Urinary bladder (tissue), 4 donors: ENCODE data around the gene RPUSD1. TPM values are rescaled to one million over a fixed set of nuclear protein-coding genes. Genes with fewer than 3 reads are reported as not detected.

Experiments
- DNase-seq: peaks from one replicate; pipeline ENCODE4 v3.0.0-alpha.2; 2015; ENCODE audit errors: extremely low spot score
- H3K27ac ChIP-seq: one replicate; pipeline ENCODE4 v1.5.1; 2013; ENCODE audit warnings: low read depth, mild to moderate bottlenecking, moderate library complexity
- H3K36me3 ChIP-seq: one replicate; pipeline ENCODE4 v1.6.1; 2013; ENCODE audit warnings: mild to moderate bottlenecking, moderate library complexity; ENCODE audit not compliant: insufficient read depth
- H3K4me1 ChIP-seq: one replicate; pipeline ENCODE4 v1.6.1; 2013; ENCODE audit warnings: mild to moderate bottlenecking, moderate library complexity; ENCODE audit not compliant: insufficient read depth
- H3K4me3 ChIP-seq: one replicate; pipeline ENCODE4 v1.5.1; 2013; ENCODE audit warnings: low read depth, low read length
- WGBS: extraction: QIAGEN DNeasy Blood & Tissue Kit; methylation state at CpG from one replicate; pipeline ENCODE4 v1.1.7; 2013; 5-methylcytosine and 5-hydroxymethylcytosine counted together
- polyA plus RNA-seq: library from polyadenylated mRNA; stranded (reverse); fragments of 200-250 nt; gene quantifications from one replicate; pipeline ENCODE4 v1.2.3, GENCODE V29; 2013
- total RNA-seq: library from RNA; depleted of rRNA; stranded (reverse); fragments of >200 nt; gene quantifications from one replicate; pipeline ENCODE4 v1.2.3, GENCODE V29; 2014
- donor health status: healthy with polysubstance abuse.
- donor health status: healthy.

Gene RPUSD1
- total and polyA plus RNA-seq, 2 donors: 8.1 to 21.6 TPM

- no peak for DNase-seq
- Histone ChIP-seq H3K36me3 (no peaks in the 10 kb centered on the region), H3K4me1 (no peaks in the 10 kb centered on the region), H3K4me3 (no peak overlapping the region), H3K27ac (no peak overlapping the region)
- WGBS: 56% methylated on average over 22 of the region's 22 CpGs
Measured at GRCh38 chr16:813916-814412, 25.8 kb upstream of the RPUSD1 start.

GRCh38 chr16:813204-813915 lies 25.2 kb upstream of the RPUSD1 start:
- H3K4me1 ChIP-seq: no peaks in the 10 kb centered on the region
- H3K27ac ChIP-seq: no peak overlapping the region
- no peak for DNase-seq
- no peak overlapping the region for H3K4me3 ChIP-seq
- WGBS: 10% methylated on average over 67 of the region's 67 CpGs
- H3K36me3 ChIP-seq: no peaks in the 10 kb centered on the region

GRCh38 chr16:808085-808386 lies 19.9 kb upstream of the RPUSD1 start:
- no peaks in the 10 kb centered on the region for H3K36me3 ChIP-seq
- peak overlapping the region; percentile 68 for H3K4me3 ChIP-seq
- no peak overlapping the region for H3K27ac ChIP-seq
- DNase-seq: no peak
- WGBS: 25% methylated on average over 19 of the region's 19 CpGs
- no peaks in the 10 kb centered on the region for H3K4me1 ChIP-seq

- H3K27ac ChIP-seq: peak overlapping the region; percentile 74
- DNase-seq: peak; percentile 67
- H3K4me1 ChIP-seq: no peaks in the 10 kb centered on the region
- H3K36me3 ChIP-seq: no peaks in the 10 kb centered on the region
- WGBS: 12% methylated on average over 80 of the region's 80 CpGs
- peak overlapping the region; percentile 68 for H3K4me3 ChIP-seq
Measured at GRCh38 chr16:807347-808084, 19.3 kb upstream of the RPUSD1 start.

DNA sequence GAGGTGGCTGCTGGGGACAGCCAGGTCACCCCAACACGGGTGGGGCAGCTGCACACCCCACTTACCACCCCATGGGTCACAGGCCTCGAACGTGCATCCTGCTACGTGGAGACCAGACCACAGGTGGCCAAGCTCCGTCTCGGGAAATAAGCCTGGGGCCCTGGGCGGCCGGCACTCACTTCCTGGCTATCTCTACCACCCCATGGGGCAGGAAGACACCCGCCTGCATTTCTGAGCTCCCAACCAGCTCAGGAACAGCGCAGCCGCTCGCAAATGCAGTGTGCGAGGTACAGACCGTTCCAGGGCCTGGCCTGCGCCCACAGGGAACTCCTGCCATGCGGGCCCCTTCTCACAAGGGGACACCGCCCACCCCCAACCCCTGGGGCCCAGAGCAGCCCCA lies 17.3 kb upstream of the RPUSD1 start:
- WGBS: 76% methylated on average over 17 of the region's 17 CpGs
- no peaks in the 10 kb centered on the region for H3K36me3 ChIP-seq
- H3K27ac ChIP-seq: no peak overlapping the region
- no peak for DNase-seq
- H3K4me3 ChIP-seq: no peak overlapping the region
- H3K4me1 ChIP-seq: no peaks in the 10 kb centered on the region

DNA sequence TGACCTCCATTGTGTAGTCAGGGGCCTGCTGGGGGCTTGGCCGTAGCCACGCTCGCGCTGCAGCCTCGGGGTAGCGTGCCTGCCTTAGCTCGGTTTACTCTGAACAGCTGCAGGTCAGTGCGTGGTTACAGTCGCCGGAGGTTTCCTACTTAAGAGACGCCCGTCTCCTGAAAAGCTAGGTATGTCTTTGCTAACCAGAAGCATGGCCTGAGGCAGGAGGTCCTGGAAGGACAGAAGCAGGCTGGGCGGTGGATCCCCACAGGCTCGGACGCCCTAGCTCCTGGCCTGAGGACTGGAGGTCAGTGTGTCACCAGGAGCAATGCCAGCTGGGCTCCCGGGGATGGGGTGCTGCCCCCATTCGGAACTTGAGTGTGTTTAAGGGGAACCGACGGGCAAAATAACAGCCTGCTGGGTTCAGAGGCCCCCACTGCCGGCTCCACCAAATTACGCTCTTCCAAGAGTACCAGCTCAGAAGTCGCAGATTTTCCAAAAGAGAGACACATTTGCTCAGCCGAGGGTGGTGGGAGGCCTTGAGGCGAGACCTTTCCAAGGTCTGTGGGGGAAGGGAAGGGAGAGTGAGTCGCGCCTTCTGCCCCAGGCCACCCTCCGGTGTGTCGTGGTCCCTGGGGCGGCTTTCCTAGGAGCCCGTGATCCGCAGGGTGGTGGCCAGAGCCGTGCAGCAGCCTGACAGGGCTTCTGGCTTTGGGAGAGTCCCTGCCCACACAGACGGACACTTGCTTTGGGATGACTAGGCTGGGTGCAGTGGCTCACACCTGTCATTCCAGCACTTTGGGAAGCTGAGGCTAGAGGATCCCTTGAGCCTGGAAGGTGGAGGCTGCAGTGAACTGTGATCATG lies 16.2 kb upstream of the RPUSD1 start:
- 53% methylated on average over 33 of the region's 33 CpGs for WGBS
- H3K27ac ChIP-seq: no peak overlapping the region
- no peak for DNase-seq
- H3K4me1 ChIP-seq: no peaks in the 10 kb centered on the region
- H3K36me3 ChIP-seq: no peaks in the 10 kb centered on the region
- H3K4me3 ChIP-seq: no peak overlapping the region

GRCh38 chr16:803754-804080 lies 15.5 kb upstream of the RPUSD1 start:
- H3K4me3 ChIP-seq: no peak overlapping the region
- 46% methylated on average over 8 of the region's 8 CpGs for WGBS
- H3K36me3 ChIP-seq: no peaks in the 10 kb centered on the region
- H3K4me1 ChIP-seq: no peaks in the 10 kb centered on the region
- no peak for DNase-seq
- H3K27ac ChIP-seq: no peak overlapping the region

DNA sequence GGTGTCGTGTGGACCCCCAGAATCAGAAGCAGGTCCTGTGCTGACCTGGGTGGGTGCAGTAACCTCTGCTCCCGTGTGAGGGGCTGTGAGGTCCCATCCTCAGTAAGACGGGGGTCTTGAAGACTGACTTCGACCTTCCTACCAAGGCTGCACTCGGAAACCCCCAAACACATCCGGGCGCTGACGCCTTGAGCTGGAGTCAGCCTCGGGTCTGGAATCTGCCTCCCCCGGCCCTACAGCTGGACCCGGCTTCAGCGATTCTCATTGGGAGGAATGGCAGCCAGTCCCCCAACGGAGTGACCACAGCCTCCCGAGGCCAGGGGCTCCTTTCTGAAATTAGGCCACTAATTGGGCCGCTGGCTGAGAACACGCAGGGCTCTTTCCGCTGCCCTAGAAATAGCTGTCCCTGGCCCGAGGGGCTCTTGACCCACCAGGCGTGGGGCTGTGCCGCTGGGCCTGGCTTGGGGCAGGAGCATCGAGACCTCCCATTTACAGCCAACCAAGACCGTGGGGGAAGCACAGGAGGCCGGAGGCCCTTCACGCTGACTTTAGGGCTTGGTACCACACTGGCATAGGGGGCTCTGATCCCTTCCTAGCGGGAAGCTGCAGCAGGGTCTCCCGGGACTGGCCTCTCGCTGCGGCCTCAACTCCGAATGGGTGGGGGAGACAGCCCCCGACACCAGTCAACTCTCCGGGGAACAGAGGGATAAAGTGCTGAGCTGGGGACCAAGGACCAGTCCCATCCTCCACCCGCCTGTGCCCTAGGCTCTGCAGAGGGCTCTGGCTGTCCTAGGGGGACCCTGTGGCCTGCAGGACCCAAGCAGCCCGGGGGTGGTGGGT lies 15.0 kb upstream of the RPUSD1 start:
- WGBS: 62% methylated on average over 33 of the region's 33 CpGs
- Histone ChIP-seq H3K4me1 (no peaks in the 10 kb centered on the region), H3K4me3 (no peak overlapping the region)

GRCh38 chr16:802461-802860 lies 14.3 kb upstream of the RPUSD1 start:
- no peak overlapping the region for H3K27ac ChIP-seq
- no peaks in the 10 kb centered on the region for H3K4me1 ChIP-seq
- no peak for DNase-seq
- no peak overlapping the region for H3K4me3 ChIP-seq
- 78% methylated on average over 7 of the region's 7 CpGs for WGBS
- H3K36me3 ChIP-seq: no peaks in the 10 kb centered on the region

More for the DNA sequence above, 15.0 kb upstream of the RPUSD1 start:
- H3K36me3 ChIP-seq: no peaks in the 10 kb centered on the region
- no peak for DNase-seq
- no peak overlapping the region for H3K27ac ChIP-seq

DNA sequence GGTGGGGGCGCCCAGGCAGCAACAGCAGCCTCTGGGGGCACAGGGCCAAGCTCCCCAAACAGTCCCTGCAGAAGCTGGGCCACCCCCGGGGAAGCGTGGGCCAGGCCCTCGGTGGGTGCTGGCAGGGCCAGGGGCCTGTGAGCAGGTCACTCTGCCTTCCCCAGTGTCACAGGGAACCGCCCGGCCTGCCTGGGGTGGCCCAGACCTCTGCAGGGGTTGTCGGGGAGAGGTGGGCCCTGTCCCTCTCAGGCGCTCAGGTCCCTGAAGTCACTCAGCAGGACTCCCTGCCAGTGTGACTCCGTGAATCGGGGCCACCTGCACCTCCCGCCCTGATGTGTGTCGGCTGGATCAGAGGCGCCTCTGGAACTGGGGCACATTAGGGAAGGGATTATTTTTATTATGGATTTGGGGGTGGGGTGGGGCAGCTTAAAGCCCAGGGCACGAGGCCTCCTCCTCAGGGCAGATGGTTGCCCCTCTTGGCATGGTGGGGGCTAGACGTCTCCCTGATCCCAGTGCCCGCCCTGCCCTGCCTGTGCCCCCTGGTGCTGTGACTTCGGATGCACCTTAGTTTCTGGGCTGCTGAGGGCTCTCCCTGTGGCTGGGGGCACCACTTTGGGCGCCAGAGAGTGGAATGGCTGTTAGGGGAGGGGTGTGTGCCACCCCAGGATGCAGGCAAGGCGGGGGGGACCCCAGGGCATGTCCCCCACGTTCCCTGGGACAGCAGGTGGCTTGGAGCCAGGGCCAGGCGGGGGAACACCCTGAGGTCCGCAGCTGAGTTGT lies 13.6 kb upstream of the RPUSD1 start:
- no peak for DNase-seq
- H3K27ac ChIP-seq: no peak overlapping the region
- WGBS: 57% methylated on average over 22 of the region's 22 CpGs
- H3K36me3 ChIP-seq: no peaks in the 10 kb centered on the region
- H3K4me3 ChIP-seq: no peak overlapping the region
- H3K4me1 ChIP-seq: no peaks in the 10 kb centered on the region

- no peaks in the 10 kb centered on the region for H3K4me1 ChIP-seq
- 18% methylated on average over 17 of the region's 17 CpGs for WGBS
Measured at GRCh38 chr16:800834-801511, 12.8 kb upstream of the RPUSD1 start.

More at GRCh38 chr16:800834-801511, 12.8 kb upstream of the RPUSD1 start:
- Histone ChIP-seq H3K27ac (no peak overlapping the region), H3K36me3 (no peaks in the 10 kb centered on the region), H3K4me3 (no peak overlapping the region)
- DNase-seq: no peak
